HCT116 (cell line): Measurements from ENCODE around the gene GSTM5. TPM values are rescaled to one million over a fixed set of nuclear protein-coding genes. Genes with fewer than 3 reads are reported as not detected.

Experiments
- ATAC-seq: fragments of 200-7000 bp; cut with Tn5 transposase; 2 replicates; pipeline ENCODE4 v1.9.1; 2020; ENCODE audit warnings: mild to moderate bottlenecking, moderate library complexity
- BruUV-seq: library from RNA; stranded (reverse); fragments of 400-500 nt; replicated peaks from 2 replicates; lab custom pipeline; 2021; lab: Mats Ljungman, UMichigan
- CTCF ChIA-PET: fragments of 300-600 bp; sonication (Branson Sonifier 250); formaldehyde crosslinking; loops from one replicate; lab custom pipeline; 2021; ENCODE audit warnings: antibody characterized with exemption; lab: Charles Lee
- POLR2A ChIA-PET: fragments of 300-600, 350-600 bp; sonication (Branson Sonifier 250); formaldehyde crosslinking; loops from one replicate; lab custom pipeline; 2021; ENCODE audit warnings: antibody characterized with exemption; lab: Charles Lee
- RAD21 ChIA-PET, 2 experiments: fragments of 300-600 bp; sonication (Branson Sonifier 250); formaldehyde crosslinking; loops; one replicate each; lab custom pipeline; 2023; ENCODE audit warnings: low total read pairs in 2 of 2; ENCODE audit not compliant: uncharacterized antibody in 2 of 2, unreplicated experiment in 2 of 2, low non-redundant PET in 1 of 2; lab: Charles Lee
- DNase-seq: peaks from one replicate; pipeline ENCODE4 v3.0.0-alpha.2; 2010; ENCODE audit warnings: low read depth, low spot score
- H2AFZ ChIP-seq: fragments of 200-600 bp; shearing (Covaris generic), sonication (generic); 2 replicates; pipeline ENCODE4 v1.6.1; 2017; ENCODE audit warnings: low read depth, mixed run types, mixed read lengths, antibody characterized with exemption, low read length; ENCODE audit not compliant: poor library complexity, severe bottlenecking
- H3K27ac ChIP-seq: 2 replicates; pipeline ENCODE4 v1.5.1; 2012; ENCODE audit warnings: low read depth, low read length
- H3K27me3 ChIP-seq: fragments of 200-600 bp; sonication (generic); 2 replicates; pipeline ENCODE4 v1.6.1; 2016; ENCODE audit warnings: mixed run types, low read length, mixed read lengths; ENCODE audit not compliant: insufficient read depth
- H3K36me3 ChIP-seq, 2 experiments: fragments of 200-500 bp in 1 of 2; fragments of 200-600 bp in 1 of 2; sonication (Bioruptor generic) in 1 of 2; sonication (generic) in 1 of 2; 2 replicates each; pipeline versions ENCODE4 v1.5.1 to v1.6.1; 2014 to 2016; ENCODE audit warnings: low read length in 2 of 2, inconsistent platforms in 1 of 2, mixed read lengths in 1 of 2, mixed run types in 1 of 2; ENCODE audit not compliant: insufficient read depth in 2 of 2, control insufficient read depth in 1 of 2
- H3K4me1 ChIP-seq, 2 experiments: fragments of 200-600 bp in 1 of 2; sonication (generic) in 1 of 2; 2 replicates each; pipeline versions ENCODE4 v1.5.1 to v1.6.1; 2012 to 2017; ENCODE audit warnings: low read length in 2 of 2, inconsistent platforms in 1 of 2, mild to moderate bottlenecking in 1 of 2, mixed read lengths in 1 of 2, mixed run types in 1 of 2, moderate library complexity in 1 of 2; ENCODE audit not compliant: insufficient read depth in 2 of 2, control insufficient read depth in 1 of 2
- H3K4me2 ChIP-seq: fragments of 200-600 bp; sonication (generic); 2 replicates; pipeline ENCODE4 v1.6.1; 2017; ENCODE audit warnings: mixed run types, low read length, mixed read lengths
- H3K4me3 ChIP-seq, 2 experiments: fragments of 200-600 bp in 1 of 2; sonication (generic) in 1 of 2; replicated peaks in 1 of 2; 2 replicates each; pipeline ENCODE4 v1.5.1; 2011 to 2016; ENCODE audit warnings: low read length in 2 of 2, control low read depth in 1 of 2, low read depth in 1 of 2, mild to moderate bottlenecking in 1 of 2, mixed read lengths in 1 of 2, mixed run types in 1 of 2
- H3K79me2 ChIP-seq: fragments of 200-600 bp; sonication (generic); 2 replicates; pipeline ENCODE4 v1.6.1; 2017; ENCODE audit warnings: mild to moderate bottlenecking, mixed run types, low read length, moderate library complexity, mixed read lengths; ENCODE audit not compliant: insufficient read depth
- H3K9ac ChIP-seq: fragments of 200-600 bp; sonication (generic); 2 replicates; pipeline ENCODE4 v1.6.1; 2016; ENCODE audit warnings: low read length, mixed read lengths
- H3K9me2 ChIP-seq: fragments of 200-600 bp; sonication (generic), shearing (Covaris generic); 2 replicates; pipeline ENCODE4 v1.6.1; 2017; ENCODE audit warnings: mixed run types, mild to moderate bottlenecking, moderate library complexity; ENCODE audit not compliant: insufficient read depth
- H3K9me3 ChIP-seq, 2 experiments: fragments of 200-500 bp in 1 of 2; fragments of 200-600 bp in 1 of 2; sonication (Bioruptor generic) in 1 of 2; sonication (generic) in 1 of 2; 2 replicates each; pipeline ENCODE4 v1.6.1; 2014 to 2017; ENCODE audit warnings: low read length in 2 of 2, mixed read lengths in 2 of 2, inconsistent platforms in 1 of 2, low read depth in 1 of 2, mild to moderate bottlenecking in 1 of 2, mixed run types in 1 of 2, moderate library complexity in 1 of 2; ENCODE audit not compliant: control insufficient read depth in 1 of 2, insufficient read depth in 1 of 2
- H4K20me1 ChIP-seq: fragments of 200-600 bp; sonication (generic), shearing (Covaris generic); 2 replicates; pipeline ENCODE4 v1.6.1; 2017; ENCODE audit warnings: mixed run types, mild to moderate bottlenecking, moderate library complexity; ENCODE audit not compliant: insufficient read depth
- CBX3 ChIP-seq: IDR thresholded peaks from 2 replicates; pipeline ENCODE4 v1.6.1; 2012; ENCODE audit warnings: low read depth
- CEBPB ChIP-seq: IDR thresholded peaks from 2 replicates; pipeline ENCODE4 v1.6.1; 2012; ENCODE audit warnings: low read depth
- EGR1 ChIP-seq: IDR thresholded peaks from 2 replicates; pipeline ENCODE4 v1.6.1; 2012; ENCODE audit warnings: low read depth
- ELF1 ChIP-seq: IDR thresholded peaks from 2 replicates; pipeline ENCODE4 v1.6.1; 2012; ENCODE audit warnings: low read depth, borderline replicate concordance
- EZH2 ChIP-seq: fragments of 200-600 bp; sonication (generic); IDR thresholded peaks from 2 replicates; pipeline ENCODE4 v1.6.1; 2017; ENCODE audit warnings: antibody characterized with exemption, mixed run types
- EZH2phosphoT487 ChIP-seq: fragments of 200-600 bp; IDR thresholded peaks from 2 replicates; pipeline ENCODE4 v1.6.1; 2018; ENCODE audit warnings: antibody characterized with exemption, borderline replicate concordance
- FOSL1 ChIP-seq: IDR thresholded peaks from 2 replicates; pipeline ENCODE4 v1.6.1; 2012; ENCODE audit warnings: low read depth
- POLR2AphosphoS5 ChIP-seq: IDR thresholded peaks from 2 replicates; pipeline ENCODE4 v1.6.1; 2011; ENCODE audit warnings: mild to moderate bottlenecking, low read depth, low read length, moderate library complexity
- RAD21 ChIP-seq: IDR thresholded peaks from 2 replicates; pipeline ENCODE4 v1.6.1; 2012; ENCODE audit warnings: low read depth, mild to moderate bottlenecking
- SP1 ChIP-seq: IDR thresholded peaks from 2 replicates; pipeline ENCODE4 v1.6.1; 2012; ENCODE audit warnings: low read depth
- TCF7L2 ChIP-seq: IDR thresholded peaks from 2 replicates; pipeline ENCODE4 v1.7.0; 2011; ENCODE audit warnings: borderline replicate concordance, inconsistent platforms; ENCODE audit not compliant: insufficient read depth, insufficient read length; ENCODE audit errors: extremely low read depth
- YY1 ChIP-seq: IDR thresholded peaks from 2 replicates; pipeline ENCODE4 v1.6.1; 2011; ENCODE audit warnings: low read length, low read depth, moderate library complexity, mild to moderate bottlenecking; ENCODE audit not compliant: insufficient replicate concordance; ENCODE audit errors: extremely low read depth
- ZFX ChIP-seq: fragments of 450-650 bp; IDR thresholded peaks from 2 replicates; pipeline ENCODE4 v1.6.1; 2017
- ZNF274 ChIP-seq: fragments of 200-500 bp; sonication (Bioruptor generic); IDR thresholded peaks from 2 replicates; pipeline ENCODE4 v1.6.1; 2014; ENCODE audit warnings: mild to moderate bottlenecking, low read depth, low read length, inconsistent platforms
- intact Hi-C: fragments of 100-400 bp; cut with micrococcal nuclease; formaldehyde crosslinking; loops from 2 replicates; pipeline ENCODE4 v1.10.0; 2022
- total RNA-seq: library from RNA; stranded (reverse); gene quantifications from one replicate; pipeline ENCODE4 v1.2.1, GENCODE V29; 2021; ENCODE audit not compliant: unreplicated experiment
- TF ChIP-seq, protein P1 (sequence below), 3 experiments: fragments of 200-600 bp in 1 of 3; sonication (generic) in 1 of 3; IDR thresholded peaks in 2 of 3; conservative IDR thresholded peaks in 1 of 3; 2 replicates each; pipeline ENCODE4 v1.5.1; 2012 to 2017; ENCODE audit warnings: low read depth in 2 of 3, low read length in 2 of 3, antibody characterized with exemption in 1 of 3, borderline replicate concordance in 1 of 3, control low read depth in 1 of 3, mild to moderate bottlenecking in 1 of 3, mixed read lengths in 1 of 3, mixed run types in 1 of 3, moderate library complexity in 1 of 3; ENCODE audit not compliant: insufficient read depth in 1 of 3
- TF ChIP-seq, protein P2 (sequence below): IDR thresholded peaks from 2 replicates; pipeline ENCODE4 v1.6.1; 2012; ENCODE audit warnings: low read depth

GSTM5 gene
- total RNA-seq, 1 experiment from 2014 or later, result not detected

GRCh38 chr1:109716121-109716520 lies 4.1 kb downstream of the GSTM5 start:
- no peak for ATAC-seq
- intact Hi-C loops, result loop anchor here (5.0 kb wide), 1 partner anchor 266 kb away; the partner anchor contains the start of gene AHCYL1
- DNase-seq, result no peak
- Histone ChIP-seq H3K4me2 (no peak overlapping the region), H3K9ac (no peak overlapping the region), H3K4me3 (no peak overlapping the region), H3K79me2 (no peaks in the 10 kb centered on the region), H3K9me3 (no peaks in the 10 kb centered on the region), H4K20me1 (no peaks in the 10 kb centered on the region), H2AFZ (no peak overlapping the region), H3K4me1 (peaks cover 0 to 14% of the 10 kb centered on the region in 2 experiments; a peak in 2 of 4 replicates), H3K9me2 (no peaks in the 10 kb centered on the region), H3K36me3 (no peaks in the 10 kb centered on the region), H3K27me3 (no peaks in the 10 kb centered on the region), H3K27ac (no peak overlapping the region)
- POLR2A ChIA-PET, result no interaction called here
- CTCF ChIA-PET, result no interaction called here
- RAD21 ChIA-PET, result no interaction called here
- no TSS peak for BruUV-seq
- TF ChIP-seq RAD21 (no peak), ZFX (no peak), ZNF274 (no peak), YY1 (no peak), CEBPB (no peak), EZH2phosphoT487 (no peak), FOSL1 (no peak), CBX3 (no peak), ELF1 (no peak), EGR1 (no peak), TCF7L2 (no peak), EZH2 (no peak), SP1 (no peak), POLR2AphosphoS5 (no peak)
- TF ChIP-seq, protein P1, sequence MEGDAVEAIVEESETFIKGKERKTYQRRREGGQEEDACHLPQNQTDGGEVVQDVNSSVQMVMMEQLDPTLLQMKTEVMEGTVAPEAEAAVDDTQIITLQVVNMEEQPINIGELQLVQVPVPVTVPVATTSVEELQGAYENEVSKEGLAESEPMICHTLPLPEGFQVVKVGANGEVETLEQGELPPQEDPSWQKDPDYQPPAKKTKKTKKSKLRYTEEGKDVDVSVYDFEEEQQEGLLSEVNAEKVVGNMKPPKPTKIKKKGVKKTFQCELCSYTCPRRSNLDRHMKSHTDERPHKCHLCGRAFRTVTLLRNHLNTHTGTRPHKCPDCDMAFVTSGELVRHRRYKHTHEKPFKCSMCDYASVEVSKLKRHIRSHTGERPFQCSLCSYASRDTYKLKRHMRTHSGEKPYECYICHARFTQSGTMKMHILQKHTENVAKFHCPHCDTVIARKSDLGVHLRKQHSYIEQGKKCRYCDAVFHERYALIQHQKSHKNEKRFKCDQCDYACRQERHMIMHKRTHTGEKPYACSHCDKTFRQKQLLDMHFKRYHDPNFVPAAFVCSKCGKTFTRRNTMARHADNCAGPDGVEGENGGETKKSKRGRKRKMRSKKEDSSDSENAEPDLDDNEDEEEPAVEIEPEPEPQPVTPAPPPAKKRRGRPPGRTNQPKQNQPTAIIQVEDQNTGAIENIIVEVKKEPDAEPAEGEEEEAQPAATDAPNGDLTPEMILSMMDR (IDR thresholded peaks at IDR 0.05 in 2 of 3, conservative IDR thresholded peaks at IDR 0.05 in 1 of 3; ENCODE audit: borderline replicate concordance in 1 of 3, insufficient read depth in 1 of 3, low read depth in 2 of 3, low read length in 2 of 3), result no peak
- TF ChIP-seq, protein P2, sequence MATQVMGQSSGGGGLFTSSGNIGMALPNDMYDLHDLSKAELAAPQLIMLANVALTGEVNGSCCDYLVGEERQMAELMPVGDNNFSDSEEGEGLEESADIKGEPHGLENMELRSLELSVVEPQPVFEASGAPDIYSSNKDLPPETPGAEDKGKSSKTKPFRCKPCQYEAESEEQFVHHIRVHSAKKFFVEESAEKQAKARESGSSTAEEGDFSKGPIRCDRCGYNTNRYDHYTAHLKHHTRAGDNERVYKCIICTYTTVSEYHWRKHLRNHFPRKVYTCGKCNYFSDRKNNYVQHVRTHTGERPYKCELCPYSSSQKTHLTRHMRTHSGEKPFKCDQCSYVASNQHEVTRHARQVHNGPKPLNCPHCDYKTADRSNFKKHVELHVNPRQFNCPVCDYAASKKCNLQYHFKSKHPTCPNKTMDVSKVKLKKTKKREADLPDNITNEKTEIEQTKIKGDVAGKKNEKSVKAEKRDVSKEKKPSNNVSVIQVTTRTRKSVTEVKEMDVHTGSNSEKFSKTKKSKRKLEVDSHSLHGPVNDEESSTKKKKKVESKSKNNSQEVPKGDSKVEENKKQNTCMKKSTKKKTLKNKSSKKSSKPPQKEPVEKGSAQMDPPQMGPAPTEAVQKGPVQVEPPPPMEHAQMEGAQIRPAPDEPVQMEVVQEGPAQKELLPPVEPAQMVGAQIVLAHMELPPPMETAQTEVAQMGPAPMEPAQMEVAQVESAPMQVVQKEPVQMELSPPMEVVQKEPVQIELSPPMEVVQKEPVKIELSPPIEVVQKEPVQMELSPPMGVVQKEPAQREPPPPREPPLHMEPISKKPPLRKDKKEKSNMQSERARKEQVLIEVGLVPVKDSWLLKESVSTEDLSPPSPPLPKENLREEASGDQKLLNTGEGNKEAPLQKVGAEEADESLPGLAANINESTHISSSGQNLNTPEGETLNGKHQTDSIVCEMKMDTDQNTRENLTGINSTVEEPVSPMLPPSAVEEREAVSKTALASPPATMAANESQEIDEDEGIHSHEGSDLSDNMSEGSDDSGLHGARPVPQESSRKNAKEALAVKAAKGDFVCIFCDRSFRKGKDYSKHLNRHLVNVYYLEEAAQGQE, result no peak
- TF ChIP-seq, all 23 proteins: peak for 0
